ENCODE measurements around the gene LRP1. TPM values are rescaled to one million over a fixed set of nuclear protein-coding genes. Genes with fewer than 3 reads are reported as not detected.
A peak's percentile ranks its signal among the peaks of the same experiment; 100 is the strongest.

Gene LRP1
- total and polyA plus RNA-seq, 4 donors, result 87.5 to 375 (median 139) TPM

- Histone ChIP-seq H3K9ac (ENCODE audit: low read depth in 1 of 2, low read length in 2 of 2) (no peak overlapping the region), H3K4me1 (ENCODE audit: control insufficient read depth in 4 of 4, insufficient read depth in 4 of 4, low read length in 3 of 4) (peaks cover 2 to 15% (median 7%) of the 10 kb centered on the region in 4 donors), H3K4me3 (ENCODE audit: low read depth in 1 of 3, low read length in 3 of 3) (no peak overlapping the region), H3K27me3 (ENCODE audit: control insufficient read depth in 4 of 4, insufficient read depth in 4 of 4, low read length in 3 of 4) (no peaks in the 10 kb centered on the region), H3K27ac (ENCODE audit: low read depth in 1 of 2, low read length in 2 of 2) (no peak overlapping the region), H3K36me3 (ENCODE audit: control insufficient read depth in 4 of 4, insufficient read depth in 3 of 4, low read depth in 1 of 4, low read length in 3 of 4) (no peaks in the 10 kb centered on the region), H3K9me3 (ENCODE audit: control insufficient read depth in 4 of 4, low read length in 3 of 4) (no peaks in the 10 kb centered on the region)
- 14% methylated on average over 10 of the region's 10 CpGs for WGBS
- TF ChIP-seq NR2F2 (IDR thresholded peaks at IDR 0.05), result no peak
- TF ChIP-seq GABPA (IDR thresholded peaks at IDR 0.05 in 1 of 2, conservative IDR thresholded peaks at IDR 0.05 in 1 of 2), result no peak
- no peak for TF ChIP-seq ATF3 (IDR thresholded peaks at IDR 0.05)
- TF ChIP-seq HNF4A (conservative IDR thresholded peaks at IDR 0.05), result peak in 1 of 2 donors; percentile 23
- no peak for TF ChIP-seq SP1 (IDR thresholded peaks at IDR 0.05)
- no peak for TF ChIP-seq MAX (IDR thresholded peaks at IDR 0.05)
- TF ChIP-seq EGR1 (IDR thresholded peaks at IDR 0.05; ENCODE audit: low read depth in 2 of 2), result no peak
- TF ChIP-seq FOXA2 (IDR thresholded peaks at IDR 0.05), result no peak
- TF ChIP-seq FOXA1 (IDR thresholded peaks at IDR 0.05), result no peak
- no peak for TF ChIP-seq ZBTB33 (IDR thresholded peaks at IDR 0.05)
- TF ChIP-seq RXRA (IDR thresholded peaks at IDR 0.05), result peak in 1 of 2 donors; percentile 18
- TF ChIP-seq REST (IDR thresholded peaks at IDR 0.05), result no peak
- peak; percentile 95 for TF ChIP-seq CTCF (IDR thresholded peaks at IDR 0.05; ENCODE audit: low read depth, low read length, missing input control)
- peak; percentile 98 to 99 for TF ChIP-seq RAD21 (IDR thresholded peaks at IDR 0.05)
- TF ChIP-seq JUND (IDR thresholded peaks at IDR 0.05), result no peak
- TF ChIP-seq HNF4G (IDR thresholded peaks at IDR 0.05), result no peak
- no peak for TF ChIP-seq TAF1 (conservative IDR thresholded peaks at IDR 0.05)
- DNase-seq (ENCODE audit: low spot score), result peak; percentile 80
These were observed 3.9 kb upstream of the LRP1 start for GRCh38 chr12:57124261-57124877.
